RKO (cell line): ENCODE data around the gene PROM2.
"Not testable (repeated sequence)": the region's sequence is repeated elsewhere in the genome, so short reads cannot be mapped to it uniquely, and the experiment has no call there.

ENCODE experiments used
- DNase-seq: peaks from one replicate; pipeline ENCODE4 v3.0.0-alpha.2; 2016; ENCODE audit warnings: low spot score

The PROM2 gene, protein sequence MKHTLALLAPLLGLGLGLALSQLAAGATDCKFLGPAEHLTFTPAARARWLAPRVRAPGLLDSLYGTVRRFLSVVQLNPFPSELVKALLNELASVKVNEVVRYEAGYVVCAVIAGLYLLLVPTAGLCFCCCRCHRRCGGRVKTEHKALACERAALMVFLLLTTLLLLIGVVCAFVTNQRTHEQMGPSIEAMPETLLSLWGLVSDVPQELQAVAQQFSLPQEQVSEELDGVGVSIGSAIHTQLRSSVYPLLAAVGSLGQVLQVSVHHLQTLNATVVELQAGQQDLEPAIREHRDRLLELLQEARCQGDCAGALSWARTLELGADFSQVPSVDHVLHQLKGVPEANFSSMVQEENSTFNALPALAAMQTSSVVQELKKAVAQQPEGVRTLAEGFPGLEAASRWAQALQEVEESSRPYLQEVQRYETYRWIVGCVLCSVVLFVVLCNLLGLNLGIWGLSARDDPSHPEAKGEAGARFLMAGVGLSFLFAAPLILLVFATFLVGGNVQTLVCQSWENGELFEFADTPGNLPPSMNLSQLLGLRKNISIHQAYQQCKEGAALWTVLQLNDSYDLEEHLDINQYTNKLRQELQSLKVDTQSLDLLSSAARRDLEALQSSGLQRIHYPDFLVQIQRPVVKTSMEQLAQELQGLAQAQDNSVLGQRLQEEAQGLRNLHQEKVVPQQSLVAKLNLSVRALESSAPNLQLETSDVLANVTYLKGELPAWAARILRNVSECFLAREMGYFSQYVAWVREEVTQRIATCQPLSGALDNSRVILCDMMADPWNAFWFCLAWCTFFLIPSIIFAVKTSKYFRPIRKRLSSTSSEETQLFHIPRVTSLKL

DNA sequence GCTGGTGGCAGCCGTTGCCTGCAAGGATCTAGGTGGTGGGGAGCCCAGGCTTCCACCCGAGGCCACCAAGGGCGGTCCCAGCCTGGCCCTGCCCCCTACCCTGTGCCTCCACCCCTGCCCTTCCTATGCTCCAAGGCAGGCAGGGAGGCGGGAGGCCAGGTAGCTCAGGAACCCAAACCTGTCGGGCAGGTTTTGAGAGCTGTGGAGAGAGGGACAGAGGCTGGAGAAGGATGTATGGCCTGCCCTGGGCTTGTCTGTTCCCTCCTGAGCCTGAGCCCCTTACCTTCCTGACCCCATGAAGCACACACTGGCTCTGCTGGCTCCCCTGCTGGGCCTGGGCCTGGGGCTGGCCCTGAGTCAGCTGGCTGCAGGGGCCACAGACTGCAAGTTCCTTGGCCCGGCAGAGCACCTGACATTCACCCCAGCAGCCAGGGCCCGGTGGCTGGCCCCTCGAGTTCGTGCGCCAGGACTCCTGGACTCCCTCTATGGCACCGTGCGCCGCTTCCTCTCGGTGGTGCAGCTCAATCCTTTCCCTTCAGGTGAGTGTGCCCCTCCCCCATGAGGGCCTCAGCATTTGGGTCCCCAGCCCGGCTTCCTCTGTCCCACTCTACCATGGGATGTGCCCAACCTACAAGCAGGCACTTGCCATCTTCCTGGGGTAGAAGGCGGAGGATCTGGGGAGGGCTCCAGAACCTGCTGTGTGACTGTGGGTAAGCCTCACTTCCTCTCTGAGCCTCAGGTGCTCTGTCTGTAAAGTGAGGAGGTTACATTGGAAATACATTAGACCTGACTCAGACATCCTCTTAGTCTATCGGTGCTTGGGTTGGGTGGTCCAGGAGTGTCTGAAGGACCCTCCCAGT is at the start of gene PROM2:
Gene PROM2, plus strand, starts transcription at position 159 of the 860 bp plus-strand sequence. Its CDS starts 137 bp downstream, at position 296.
- no peak for DNase-seq

DNA sequence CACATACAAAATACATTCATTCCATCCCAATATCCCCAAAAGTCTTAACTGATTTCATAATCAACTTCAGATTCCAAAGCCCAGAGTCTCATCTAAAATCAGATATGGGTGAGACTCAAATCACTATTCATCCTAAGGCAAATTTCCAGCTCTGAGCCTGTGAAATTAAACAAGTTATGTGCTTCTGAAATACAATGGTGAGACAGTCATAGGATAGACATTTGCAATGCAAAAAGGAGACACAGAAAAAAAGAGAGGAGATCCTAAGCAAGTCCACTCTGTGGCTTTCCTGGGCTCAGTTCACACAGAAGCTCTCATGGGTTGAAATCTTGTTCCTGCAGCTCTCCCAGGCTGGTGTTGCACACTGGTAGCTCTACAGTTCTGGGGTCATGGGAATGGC is 48.6 kb upstream of the PROM2 start:
- no peak for DNase-seq

DNA sequence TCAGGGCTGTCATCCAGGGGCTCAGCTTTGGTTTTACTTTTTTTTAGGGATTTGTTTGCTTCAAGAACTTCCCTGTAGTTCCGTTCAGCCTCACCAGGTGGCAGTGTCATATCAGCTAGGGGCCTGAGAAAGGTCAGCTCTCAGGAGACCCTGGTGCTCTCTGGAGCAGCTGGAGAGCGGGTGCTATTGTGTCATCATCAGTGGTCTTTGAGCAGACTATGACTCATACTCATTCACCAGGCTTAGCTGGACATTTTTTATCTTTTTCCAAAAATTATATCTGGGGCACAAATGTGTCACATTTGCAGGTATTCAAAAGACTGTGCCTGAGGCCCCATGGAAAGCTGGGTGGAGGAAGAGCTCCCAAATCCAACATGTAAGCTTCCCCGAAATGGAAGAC is 42.5 kb upstream of the PROM2 start:
- DNase-seq, result peak; percentile 80

DNA sequence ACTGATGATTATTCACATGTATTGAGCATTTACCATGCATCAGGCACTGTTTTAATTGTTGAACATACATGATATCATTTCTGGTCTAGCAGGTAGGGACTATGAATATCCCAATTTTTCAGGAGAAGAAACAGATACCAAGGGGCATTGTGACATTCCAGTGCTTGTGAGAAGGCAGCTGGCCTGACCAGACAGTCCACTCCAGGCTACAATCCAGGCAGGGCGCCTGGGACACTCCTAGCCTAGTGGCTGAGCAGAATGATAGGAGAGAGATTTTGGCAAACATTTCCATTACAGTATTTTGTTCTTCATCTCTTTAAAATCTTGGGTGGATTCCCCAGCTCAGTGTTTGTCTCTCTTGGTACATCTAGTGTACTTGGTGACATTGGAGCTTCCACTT is 42.0 kb upstream of the PROM2 start:
- DNase-seq, result no peak

DNA sequence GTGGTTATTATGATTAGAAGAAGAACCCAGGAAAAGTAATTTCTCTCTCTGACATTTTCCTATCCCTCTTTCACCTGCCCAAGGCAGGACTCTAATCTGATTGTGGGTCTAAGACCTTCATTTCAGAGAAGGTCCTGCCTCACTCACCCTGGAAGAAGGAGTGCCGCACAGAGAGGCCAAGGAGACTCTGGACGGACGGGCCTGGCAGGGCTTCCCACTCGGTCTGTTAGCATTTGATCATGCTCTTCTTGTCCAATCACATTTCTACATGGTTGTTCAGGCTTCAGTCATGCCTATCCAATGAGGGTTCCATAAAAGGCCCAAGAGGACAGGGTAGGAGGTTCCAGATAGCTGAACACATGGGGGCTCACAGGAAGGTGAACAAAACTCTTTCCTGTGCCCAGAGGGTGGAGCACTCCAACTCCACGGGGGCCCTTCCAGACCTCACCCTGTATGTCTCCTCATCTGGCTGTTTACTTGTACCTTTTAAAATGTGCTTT is 39.9 kb upstream of the PROM2 start:
- no peak for DNase-seq

DNA sequence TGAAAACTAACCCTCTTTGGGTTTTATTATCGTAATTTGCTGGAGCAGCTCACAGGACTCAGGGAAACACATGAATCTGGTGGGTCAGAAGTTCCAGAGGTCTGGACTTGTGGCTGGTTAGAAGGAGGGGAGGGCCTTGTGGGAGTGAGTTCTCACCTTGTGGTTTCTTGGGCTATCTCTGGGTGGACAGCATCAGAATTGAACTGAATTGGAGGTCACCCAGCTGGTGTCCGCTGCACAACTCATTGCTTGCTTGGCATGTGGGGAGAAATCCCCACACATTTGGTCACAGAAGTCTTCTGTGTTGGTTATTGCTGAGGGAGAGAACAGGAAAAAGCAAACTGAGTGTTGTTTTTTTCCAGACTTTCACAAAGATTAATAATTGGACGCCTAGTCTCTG is 39.4 kb upstream of the PROM2 start:
- no peak for DNase-seq

DNA sequence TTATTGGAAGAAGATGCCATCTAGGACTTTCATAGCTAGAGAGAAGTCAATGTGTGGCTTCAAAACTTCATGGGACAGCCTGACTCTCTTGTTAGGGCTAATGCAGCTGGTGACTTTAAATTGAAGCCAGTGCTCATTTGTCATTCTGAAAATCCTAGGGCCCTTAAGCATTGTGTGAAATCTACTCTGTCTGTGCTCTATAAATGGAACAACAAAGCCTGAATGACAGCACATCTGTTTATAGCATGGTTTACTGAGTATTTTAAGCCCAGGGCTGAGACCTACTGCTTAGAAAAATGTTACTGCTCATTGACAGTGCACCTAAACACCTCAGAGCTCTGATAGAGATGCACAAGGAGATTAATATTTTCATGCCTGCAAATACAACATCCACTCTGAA is 36.1 kb upstream of the PROM2 start:
- DNase-seq, result no peak

DNA sequence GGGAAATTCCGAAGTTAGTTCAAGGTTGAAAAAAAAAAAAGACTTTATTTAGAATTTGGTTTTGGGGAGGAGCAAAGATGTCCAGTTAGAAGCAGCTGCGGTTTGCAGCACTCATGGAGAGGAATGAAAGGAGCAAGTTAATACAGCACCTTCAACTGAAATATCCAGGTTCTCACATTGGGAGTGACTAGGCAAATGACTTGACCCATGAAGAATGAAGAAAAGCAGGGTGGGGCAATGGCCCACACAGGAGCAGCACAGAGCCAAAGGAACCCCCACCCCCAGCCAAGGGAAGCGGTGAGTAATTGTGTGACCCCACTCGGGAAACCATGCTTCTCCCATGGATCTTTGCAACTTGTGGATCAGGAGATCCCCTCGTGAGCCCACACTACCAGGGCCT is 34.2 kb upstream of the PROM2 start:
- DNase-seq, result no peak

DNA sequence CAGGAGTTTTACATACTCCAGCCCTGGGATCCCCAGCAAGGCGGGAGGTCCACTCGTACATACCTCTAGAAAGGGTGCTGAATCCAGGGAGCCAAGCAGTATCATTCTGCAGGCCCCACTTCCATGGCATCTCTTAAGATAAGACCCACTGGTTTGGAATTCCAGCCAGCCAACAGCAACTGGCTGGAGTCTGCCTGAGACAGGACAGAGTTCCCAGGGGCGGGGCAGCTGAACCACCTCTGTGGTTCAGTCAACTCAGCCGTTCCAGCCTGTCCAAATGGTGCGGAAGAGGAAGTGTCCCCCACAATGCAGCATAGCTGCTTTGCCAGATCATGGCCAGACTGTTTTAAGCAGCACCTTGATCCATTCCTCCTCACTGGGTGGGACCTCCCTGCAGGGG is 33.7 kb upstream of the PROM2 start:
- DNase-seq, result no peak

DNA sequence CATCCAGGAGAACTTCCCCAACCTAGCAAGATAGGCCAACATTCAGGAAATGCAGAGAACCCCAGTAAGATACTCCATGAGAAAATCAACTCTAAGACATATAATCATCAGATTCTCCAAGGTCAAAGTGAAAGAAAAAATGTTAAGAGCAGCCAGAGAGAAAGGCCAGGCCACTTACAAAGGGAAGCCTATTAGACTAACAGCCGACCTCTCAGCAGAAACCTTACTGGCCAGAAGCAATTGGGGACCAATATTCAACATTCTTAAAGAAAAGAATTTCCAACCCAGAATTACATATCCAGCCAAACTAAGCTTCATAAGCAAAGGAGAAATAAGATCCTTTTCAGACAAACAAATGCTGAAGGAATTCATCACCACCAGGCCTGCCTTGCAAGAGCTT is 32.2 kb upstream of the PROM2 start:
- not testable (repeated sequence) for DNase-seq

DNA sequence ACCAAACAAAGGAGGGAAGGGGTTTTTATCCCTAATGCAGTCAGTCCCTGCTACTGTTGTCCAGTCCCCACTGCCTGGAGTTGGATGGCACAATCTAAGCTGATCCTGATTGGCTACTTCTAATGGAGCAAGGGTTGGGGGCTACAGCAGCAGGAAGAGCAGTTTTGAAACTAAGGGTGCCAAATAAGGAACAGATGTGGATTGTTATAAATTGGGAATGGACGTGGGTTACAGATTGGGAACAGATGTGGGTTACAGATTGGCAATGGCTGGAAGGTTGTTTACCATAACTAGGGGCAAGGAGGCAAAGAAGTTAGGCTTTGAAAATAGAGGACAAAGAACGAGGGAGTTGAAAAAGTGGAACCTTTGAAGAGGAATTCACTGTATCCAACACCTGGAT is 16.0 kb upstream of the PROM2 start:
- no peak for DNase-seq

DNA sequence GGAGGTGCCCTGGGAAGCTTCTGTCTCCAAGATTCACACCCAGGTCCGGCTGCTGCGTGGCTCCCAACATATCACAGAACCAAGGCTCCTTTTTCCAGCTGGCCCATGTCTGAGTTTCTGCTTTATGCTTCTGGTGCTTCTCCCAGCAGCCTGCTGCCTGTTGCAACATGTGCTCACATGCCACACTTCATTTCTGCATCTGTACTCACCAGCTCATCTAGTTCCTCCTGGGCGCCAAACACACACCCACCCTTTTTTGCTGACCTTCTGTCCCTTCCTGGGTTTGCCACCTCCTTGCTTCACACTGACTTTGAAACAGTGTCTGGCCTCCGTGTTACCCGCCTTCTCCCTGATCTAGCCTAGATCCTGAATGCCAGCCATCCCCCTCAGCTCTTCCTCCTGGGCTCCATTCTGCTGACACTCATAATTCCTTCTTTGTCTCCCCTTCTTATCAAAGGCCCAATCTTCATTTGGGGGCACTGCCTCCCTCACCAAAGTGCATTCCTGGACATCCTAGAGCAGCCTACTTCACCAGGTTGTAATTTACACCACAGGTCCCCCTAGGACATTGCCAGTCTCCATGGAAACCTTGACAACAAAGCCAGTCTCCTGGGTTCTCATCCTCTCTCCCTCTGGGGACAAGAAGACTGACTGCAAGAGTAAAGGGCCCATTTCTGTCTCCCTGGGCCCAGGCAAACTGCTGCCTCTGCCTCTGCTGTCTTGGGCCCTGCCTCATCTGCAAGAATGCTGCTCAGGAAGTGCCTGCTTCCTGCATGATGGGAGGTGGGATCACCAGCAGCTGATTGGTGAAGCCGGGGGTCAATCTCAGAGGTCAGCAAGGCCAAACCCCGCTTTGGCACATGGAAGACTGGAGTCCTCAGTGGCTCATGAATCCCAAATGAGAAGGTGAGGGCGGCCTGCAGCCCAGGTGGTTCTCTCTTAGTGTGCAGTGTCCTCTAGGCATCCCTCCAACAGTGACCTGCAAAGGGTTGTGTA is 13.9 kb upstream of the PROM2 start:
- no peak for DNase-seq

DNA sequence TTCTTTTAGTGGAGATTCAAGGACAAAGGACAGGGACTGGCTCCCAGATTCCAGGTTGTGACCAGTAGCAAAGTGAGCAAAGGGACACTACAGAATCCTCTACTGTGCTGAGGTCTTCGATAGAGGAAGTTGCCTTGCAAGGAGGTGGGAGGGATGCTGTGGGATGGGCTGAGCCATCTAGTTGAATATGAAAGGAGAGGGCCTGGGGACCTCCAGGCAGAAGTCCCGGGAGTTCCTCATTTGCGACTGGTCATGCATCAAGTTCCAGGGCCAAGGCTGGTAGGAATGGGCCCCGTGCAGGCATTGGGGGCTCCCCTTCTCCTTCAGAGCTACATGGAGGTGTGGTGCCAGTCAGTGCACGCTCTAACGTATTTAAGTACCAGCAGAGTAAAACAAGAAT is 12.6 kb upstream of the PROM2 start:
- no peak for DNase-seq

DNA sequence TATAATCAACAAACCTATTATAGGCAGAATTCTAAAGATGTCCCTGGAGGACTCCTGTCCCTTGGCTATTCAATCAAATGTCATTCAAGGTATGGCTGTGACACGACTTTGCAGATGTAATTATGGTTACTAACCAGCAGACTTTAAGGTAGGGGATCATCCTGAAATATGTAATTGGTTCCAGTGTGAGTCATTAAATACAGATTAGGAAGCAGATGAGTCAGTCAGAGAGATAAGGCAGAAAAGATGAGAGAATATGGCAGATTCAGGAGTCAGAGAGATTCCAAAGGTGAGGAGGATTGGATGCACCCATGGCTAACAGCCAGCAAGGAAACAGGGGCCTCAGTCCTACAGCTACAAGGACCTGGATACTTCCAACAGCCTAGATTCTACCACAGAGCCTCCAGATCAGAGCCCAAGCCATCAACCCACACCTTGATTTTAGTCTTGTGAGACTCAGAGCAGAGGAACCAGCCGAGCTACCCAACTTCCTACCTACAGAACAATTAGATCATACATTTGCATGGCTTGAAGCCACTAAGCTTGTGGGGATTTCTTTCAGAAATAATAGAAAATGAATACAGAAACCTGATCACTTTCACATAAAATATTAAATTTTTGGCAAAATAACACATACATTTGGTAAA is 11.2 kb upstream of the PROM2 start:
- DNase-seq, result no peak

DNA sequence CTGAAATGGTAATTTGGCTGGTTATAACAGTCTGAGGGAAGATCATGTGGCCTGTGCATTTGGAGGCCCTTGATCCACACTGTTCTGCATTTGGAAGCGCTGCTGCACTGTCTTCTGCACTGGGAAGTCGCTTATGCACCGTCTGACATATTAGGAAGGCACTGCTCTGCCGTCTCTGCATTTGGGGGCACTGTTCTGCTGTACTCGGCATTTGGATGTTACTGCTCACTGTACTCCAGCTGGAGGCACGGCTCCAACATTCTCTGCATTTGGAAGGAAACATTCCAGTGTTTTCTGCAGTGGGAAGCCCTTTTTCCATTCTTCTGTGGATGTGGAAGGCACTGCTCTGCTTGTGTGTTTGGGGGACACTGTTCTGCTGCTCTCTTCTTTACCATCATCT is 9.6 kb upstream of the PROM2 start:
- no peak for DNase-seq

DNA sequence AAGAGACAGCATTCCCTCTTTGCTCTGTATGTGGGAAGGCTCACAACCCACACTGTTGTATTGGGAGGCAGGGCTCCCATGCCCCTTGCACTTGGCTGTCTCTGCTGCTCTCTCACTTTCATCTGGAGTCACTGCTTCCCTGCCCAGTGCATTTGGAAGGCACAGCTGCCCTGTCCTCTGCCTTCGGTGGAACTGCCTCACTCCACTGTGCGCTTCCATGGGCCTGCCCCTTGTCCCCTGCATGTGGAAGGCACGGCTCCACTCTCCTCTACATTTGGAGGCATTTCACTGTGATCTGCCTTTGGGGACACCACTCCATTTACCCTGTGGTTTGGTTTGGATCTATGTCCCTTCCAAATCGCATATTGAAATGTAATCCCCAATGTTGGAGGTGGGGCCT is 9.1 kb upstream of the PROM2 start:
- DNase-seq, result no peak

DNA sequence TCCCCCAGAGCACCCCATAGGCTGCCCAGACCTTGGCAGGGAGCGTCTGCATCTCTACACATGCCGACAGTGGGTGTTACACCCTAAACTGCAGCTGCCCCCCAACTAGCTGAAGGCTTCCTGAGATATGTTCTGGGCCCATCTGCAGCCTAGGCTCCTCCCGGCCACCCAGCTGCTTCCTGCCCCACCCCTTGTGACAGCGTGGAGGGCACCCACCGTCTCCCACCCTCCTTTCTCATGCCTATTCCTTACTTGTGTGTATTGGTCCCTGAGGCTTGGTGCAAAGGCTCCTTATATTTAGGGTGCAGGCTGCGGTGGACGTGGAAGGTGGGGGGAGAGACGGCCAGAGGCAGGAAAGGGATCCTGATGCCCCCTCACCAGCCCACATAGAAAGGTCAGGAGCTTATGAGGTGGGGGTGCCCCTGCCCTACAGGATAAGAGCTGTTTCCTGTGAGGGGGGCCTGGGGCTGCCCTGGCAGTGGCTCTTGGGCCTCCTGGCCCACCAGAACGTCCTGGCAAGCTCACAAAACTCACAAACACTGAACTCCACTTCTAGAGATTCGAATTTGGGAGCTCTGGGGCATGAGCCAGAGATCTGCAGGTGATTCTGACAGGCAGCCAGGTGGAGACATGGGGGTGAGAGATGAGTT is 7.3 kb upstream of the PROM2 start:
- DNase-seq, result no peak

DNA sequence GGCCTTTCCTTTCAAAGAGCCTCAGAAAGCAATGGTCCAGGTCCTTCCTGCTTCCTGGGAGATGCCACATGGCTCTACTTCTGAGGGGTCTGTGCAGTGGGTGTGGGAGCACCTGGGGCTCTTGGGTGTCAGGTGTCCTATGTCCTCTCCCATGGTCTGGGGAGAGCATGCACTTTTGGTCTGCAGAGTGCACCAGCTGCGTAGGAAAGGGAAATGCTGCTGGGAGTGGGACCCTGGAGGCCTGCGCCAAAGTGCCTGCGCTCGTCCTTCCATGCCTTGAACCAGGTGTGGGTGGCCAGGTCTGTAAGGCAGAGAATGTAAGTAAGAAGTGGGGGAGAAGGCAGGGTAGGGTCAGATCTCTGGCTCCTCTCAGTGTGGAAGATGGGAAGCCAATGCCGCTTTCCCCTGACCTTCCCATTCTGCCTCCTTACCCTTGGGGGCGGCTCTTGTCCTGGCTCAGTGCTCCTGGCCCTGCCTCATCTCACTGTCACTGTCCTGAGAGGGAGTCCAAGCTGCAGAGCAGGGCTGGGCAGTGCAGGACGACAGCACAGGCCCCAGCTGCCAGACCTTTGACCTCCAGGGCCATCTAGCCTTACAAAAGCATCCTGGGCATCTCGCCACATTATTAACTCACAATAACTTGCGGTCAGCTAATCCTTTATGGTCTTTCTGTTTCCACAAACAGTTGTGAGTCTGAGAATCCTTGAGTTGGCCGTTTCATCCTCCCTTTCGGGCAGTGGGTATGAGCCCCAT is 6.6 kb upstream of the PROM2 start:
- no peak for DNase-seq
